Activated T-cell treated with anti-CD3 and anti-CD28 coated beads for 48 hours (primary cell): ENCODE measurements around the gene NUP62CL.

Experiments used
- DNase-seq: peaks from one replicate; pipeline ENCODE4 v3.0.0-alpha.2; 2020; ENCODE audit warnings: low read depth

Gene NUP62CL

GRCh38 chrX:107153005-107153404 is 53.2 kb downstream of the NUP62CL start:
- DNase-seq, result no peak

DNA sequence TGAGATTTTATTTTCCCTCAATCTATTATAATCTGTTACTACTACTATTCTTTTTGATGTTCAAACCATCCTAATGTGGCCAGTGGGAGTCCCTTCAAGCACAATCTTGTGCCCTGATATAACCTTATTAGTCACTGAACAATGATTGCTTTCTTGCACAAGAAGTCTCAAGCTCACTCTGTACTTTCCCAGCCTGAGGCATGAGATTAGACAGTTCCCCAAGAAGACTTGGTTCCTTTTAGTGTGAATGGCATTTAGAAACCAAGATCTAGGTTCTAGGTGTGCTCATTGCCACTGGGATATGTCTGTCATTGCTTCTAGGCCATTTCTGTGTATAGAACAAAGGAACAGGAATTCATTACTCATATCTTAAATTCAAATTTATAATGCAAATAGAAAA is 59.6 kb downstream of the NUP62CL start:
- no peak for DNase-seq

DNA sequence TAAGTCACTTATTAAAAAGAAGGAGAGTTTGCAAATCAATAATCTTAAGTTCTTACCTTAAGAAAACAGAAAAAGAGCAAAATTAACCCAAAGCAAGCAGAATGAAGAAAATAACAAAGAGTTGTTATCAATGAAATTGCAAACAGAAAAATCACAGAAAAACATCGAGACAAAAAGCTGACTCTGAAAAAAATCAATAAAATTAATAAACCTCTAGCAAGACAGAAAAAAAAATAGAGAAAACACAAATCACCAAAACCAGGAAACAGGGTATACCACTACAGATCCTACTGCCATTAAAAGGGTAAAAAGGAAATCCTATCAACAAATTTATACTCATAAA is 70.3 kb downstream of the NUP62CL start:
- no peak for DNase-seq

GRCh38 chrX:107135049-107135964 is 70.9 kb downstream of the NUP62CL start:
- no peak for DNase-seq

DNA sequence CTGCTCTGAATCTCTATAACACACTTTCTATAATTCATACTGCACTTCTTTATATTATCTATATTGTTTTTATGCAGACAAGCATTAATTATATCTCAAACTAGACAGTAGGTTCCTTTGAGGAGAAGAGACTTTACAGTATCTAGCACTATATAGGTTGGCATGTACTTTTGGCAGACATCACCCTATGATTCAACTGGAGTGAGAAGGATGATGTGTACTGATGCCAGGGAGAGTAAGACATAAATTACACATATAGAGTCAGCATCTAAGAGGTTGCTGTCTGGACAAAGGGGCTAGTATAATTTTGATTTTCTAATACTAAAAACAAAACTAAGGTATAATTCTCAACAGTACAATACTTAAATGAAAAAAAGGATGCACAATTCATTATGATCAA is 82.5 kb downstream of the NUP62CL start:
- DNase-seq, result no peak

GRCh38 chrX:107119283-107119682 is 87.0 kb downstream of the NUP62CL start:
- DNase-seq, result no peak

DNA sequence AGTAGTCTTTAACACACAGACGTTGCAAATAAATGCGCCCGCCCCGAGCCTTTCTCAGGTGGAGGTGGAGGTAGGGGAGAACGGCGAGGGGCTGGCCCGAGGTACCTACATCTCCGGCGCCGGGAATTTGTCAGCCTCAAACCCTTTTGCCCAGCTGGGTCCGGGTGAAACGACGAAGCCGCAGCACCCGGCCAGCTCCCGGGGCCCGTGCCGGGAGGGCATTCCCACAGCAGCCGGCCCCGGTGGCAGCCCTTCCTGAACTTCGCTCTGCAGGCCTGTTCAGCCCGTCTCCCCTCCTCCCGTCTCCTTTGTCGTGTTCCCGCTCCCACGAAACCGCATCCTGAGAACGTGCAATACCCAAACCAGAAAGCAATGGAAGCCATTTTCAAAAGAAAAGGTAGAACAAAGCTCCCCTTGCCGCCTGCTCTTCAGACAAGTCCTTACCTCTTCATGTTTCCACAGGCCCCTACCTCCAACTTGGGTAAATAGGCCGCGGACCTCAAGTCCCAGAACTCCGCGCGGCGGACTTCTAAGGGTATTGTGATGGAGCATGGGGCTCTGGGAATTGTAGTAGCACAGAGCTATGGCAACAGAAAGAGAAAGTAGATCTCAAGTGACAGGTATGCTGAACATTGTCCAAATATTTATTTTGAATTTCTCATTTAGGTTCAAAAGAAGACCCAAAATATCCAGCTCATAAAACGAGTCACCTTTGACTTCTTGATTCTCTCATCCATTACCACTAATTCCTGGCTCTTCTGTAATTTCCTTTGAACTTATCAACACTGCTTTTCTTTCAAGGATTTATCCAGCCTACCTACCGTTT is 87.7 kb downstream of the NUP62CL start, which contains the start of gene RBM41:
Gene RBM41, minus strand, starts transcription at position 501 of the 826 bp plus-strand sequence. Its CDS starts 49 bp downstream, at position 452.
- DNase-seq, result peak; percentile 51

- no peak for DNase-seq
These were observed 88.3 kb downstream of the NUP62CL start for GRCh38 chrX:107117993-107118321.

DNA sequence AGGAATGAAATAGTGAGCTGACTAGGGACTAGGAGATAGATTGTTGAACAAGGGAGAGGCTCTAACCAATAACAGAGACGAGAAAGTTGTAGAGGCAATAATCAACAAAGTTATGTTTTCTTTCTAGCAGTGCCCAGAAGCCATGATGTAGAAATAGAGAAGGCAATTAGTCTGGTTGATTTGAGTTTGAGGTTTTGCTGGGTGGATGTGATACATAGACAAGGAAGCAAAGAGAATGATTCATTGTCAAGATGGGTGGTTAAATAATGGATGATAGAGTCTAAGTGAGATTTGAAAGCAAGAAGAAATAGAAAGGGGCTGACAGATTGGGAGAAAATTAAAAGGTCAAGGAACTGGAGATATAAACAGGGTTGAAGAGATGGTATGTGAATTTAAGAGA is 98.8 kb downstream of the NUP62CL start:
- DNase-seq, result no peak

GRCh38 chrX:107102980-107103379 is 103.3 kb downstream of the NUP62CL start:
- DNase-seq, result no peak

DNA sequence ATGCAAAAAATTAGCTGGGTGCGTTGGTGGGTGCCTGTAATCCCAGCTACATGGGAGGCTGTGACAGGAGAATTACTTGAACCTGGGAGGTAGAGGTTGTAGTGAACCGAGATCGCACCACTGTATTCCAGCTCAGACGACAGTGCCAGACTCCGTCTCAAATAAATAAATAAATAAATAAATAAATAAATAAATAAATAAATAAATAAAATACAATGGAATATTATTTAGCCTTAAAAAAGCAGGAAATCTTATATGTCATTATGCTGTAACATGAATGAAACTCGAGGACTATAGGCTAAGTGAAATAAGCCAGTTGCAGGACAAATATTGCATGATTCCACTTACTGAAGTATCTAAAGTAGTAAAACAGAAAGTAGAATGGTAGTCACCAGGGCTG is 130.1 kb downstream of the NUP62CL start:
- DNase-seq, result no peak
